ENCODE data around the gene SH3PXD2A.

DNA sequence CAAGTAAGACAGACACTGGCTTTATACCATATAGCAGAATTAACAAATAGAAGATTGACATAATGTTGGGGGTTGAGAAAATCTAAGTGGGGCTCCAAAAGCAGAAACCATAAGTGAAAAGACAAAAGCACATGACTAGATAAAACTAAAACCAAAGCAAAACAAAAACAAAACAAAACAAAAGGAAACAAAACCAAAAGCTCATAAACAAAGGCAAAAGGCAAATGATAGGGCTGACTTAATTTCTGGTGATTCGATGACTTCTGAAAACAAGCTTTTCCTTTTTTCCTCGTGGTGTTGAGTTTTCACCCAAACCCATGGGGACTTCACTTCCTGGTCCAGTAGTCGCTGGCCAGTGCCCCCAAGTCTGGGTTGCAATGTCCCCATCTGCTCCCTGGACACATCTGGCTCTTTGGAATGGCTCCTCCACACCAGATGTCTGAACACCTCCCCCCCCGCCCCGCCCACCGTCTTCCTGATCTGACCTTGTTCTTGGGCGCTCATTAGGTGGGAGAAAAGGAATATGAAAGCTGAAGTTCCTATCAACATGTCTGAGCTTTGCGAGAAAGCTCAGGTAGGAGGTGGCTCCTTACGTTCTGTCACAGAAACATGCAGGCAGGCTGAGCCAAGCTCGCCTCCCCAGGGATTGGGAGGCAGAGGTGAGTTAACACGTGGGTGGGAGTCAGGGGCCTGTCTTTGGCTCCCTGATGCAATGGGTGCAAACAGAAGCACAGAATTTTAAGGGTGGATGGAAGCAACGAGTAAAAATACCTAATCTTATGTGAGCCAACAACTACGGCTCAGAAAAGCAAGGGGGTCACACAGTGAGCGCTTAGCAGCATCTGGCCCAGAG lies 240.8 kb downstream of the SH3PXD2A start:
- TF ChIP-seq, protein P1, sequence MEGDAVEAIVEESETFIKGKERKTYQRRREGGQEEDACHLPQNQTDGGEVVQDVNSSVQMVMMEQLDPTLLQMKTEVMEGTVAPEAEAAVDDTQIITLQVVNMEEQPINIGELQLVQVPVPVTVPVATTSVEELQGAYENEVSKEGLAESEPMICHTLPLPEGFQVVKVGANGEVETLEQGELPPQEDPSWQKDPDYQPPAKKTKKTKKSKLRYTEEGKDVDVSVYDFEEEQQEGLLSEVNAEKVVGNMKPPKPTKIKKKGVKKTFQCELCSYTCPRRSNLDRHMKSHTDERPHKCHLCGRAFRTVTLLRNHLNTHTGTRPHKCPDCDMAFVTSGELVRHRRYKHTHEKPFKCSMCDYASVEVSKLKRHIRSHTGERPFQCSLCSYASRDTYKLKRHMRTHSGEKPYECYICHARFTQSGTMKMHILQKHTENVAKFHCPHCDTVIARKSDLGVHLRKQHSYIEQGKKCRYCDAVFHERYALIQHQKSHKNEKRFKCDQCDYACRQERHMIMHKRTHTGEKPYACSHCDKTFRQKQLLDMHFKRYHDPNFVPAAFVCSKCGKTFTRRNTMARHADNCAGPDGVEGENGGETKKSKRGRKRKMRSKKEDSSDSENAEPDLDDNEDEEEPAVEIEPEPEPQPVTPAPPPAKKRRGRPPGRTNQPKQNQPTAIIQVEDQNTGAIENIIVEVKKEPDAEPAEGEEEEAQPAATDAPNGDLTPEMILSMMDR (conservative IDR thresholded peaks at IDR 0.05 in 1 of 2, IDR thresholded peaks at IDR 0.05 in 1 of 2; ENCODE audit: extremely low read depth in 1 of 2, insufficient read depth in 1 of 2, low read depth in 1 of 2, low read length in 2 of 2) = no peak
- no peak for TF ChIP-seq EZH2 (IDR thresholded peaks at IDR 0.05; ENCODE audit: borderline replicate concordance, low read length)

Data from mammary epithelial cell (primary cell).